HCT116 (cell line): Measurements from ENCODE around the gene MAPK8IP3. TPM values are rescaled to one million over a fixed set of nuclear protein-coding genes. Genes with fewer than 3 reads are reported as not detected.

ENCODE experiments used
- ATAC-seq: fragments of 200-7000 bp; cut with Tn5 transposase; 2 replicates; pipeline ENCODE4 v1.9.1; 2020; ENCODE audit warnings: mild to moderate bottlenecking, moderate library complexity
- BruUV-seq: library from RNA; stranded (reverse); fragments of 400-500 nt; replicated peaks from 2 replicates; lab custom pipeline; 2021; lab: Mats Ljungman, UMichigan
- CTCF ChIA-PET: fragments of 300-600 bp; sonication (Branson Sonifier 250); formaldehyde crosslinking; loops from one replicate; lab custom pipeline; 2021; ENCODE audit warnings: antibody characterized with exemption; lab: Charles Lee
- POLR2A ChIA-PET: fragments of 300-600, 350-600 bp; sonication (Branson Sonifier 250); formaldehyde crosslinking; loops from one replicate; lab custom pipeline; 2021; ENCODE audit warnings: antibody characterized with exemption; lab: Charles Lee
- RAD21 ChIA-PET, 2 experiments: fragments of 300-600 bp; sonication (Branson Sonifier 250); formaldehyde crosslinking; loops; one replicate each; lab custom pipeline; 2023; ENCODE audit warnings: low total read pairs in 2 of 2; ENCODE audit not compliant: uncharacterized antibody in 2 of 2, unreplicated experiment in 2 of 2, low non-redundant PET in 1 of 2; lab: Charles Lee
- DNase-seq: peaks from one replicate; pipeline ENCODE4 v3.0.0-alpha.2; 2010; ENCODE audit warnings: low read depth, low spot score
- H2AFZ ChIP-seq: fragments of 200-600 bp; shearing (Covaris generic), sonication (generic); 2 replicates; pipeline ENCODE4 v1.6.1; 2017; ENCODE audit warnings: low read depth, mixed run types, mixed read lengths, antibody characterized with exemption, low read length; ENCODE audit not compliant: poor library complexity, severe bottlenecking
- H3K27ac ChIP-seq: 2 replicates; pipeline ENCODE4 v1.5.1; 2012; ENCODE audit warnings: low read depth, low read length
- H3K27me3 ChIP-seq: fragments of 200-600 bp; sonication (generic); 2 replicates; pipeline ENCODE4 v1.6.1; 2016; ENCODE audit warnings: mixed run types, low read length, mixed read lengths; ENCODE audit not compliant: insufficient read depth
- H3K36me3 ChIP-seq, 2 experiments: fragments of 200-500 bp in 1 of 2; fragments of 200-600 bp in 1 of 2; sonication (Bioruptor generic) in 1 of 2; sonication (generic) in 1 of 2; 2 replicates each; pipeline versions ENCODE4 v1.5.1 to v1.6.1; 2014 to 2016; ENCODE audit warnings: low read length in 2 of 2, inconsistent platforms in 1 of 2, mixed read lengths in 1 of 2, mixed run types in 1 of 2; ENCODE audit not compliant: insufficient read depth in 2 of 2, control insufficient read depth in 1 of 2
- H3K4me1 ChIP-seq, 2 experiments: fragments of 200-600 bp in 1 of 2; sonication (generic) in 1 of 2; 2 replicates each; pipeline versions ENCODE4 v1.5.1 to v1.6.1; 2012 to 2017; ENCODE audit warnings: low read length in 2 of 2, inconsistent platforms in 1 of 2, mild to moderate bottlenecking in 1 of 2, mixed read lengths in 1 of 2, mixed run types in 1 of 2, moderate library complexity in 1 of 2; ENCODE audit not compliant: insufficient read depth in 2 of 2, control insufficient read depth in 1 of 2
- H3K4me2 ChIP-seq: fragments of 200-600 bp; sonication (generic); 2 replicates; pipeline ENCODE4 v1.6.1; 2017; ENCODE audit warnings: mixed run types, low read length, mixed read lengths
- H3K4me3 ChIP-seq, 2 experiments: fragments of 200-600 bp in 1 of 2; sonication (generic) in 1 of 2; replicated peaks in 1 of 2; 2 replicates each; pipeline ENCODE4 v1.5.1; 2011 to 2016; ENCODE audit warnings: low read length in 2 of 2, control low read depth in 1 of 2, low read depth in 1 of 2, mild to moderate bottlenecking in 1 of 2, mixed read lengths in 1 of 2, mixed run types in 1 of 2
- H3K79me2 ChIP-seq: fragments of 200-600 bp; sonication (generic); 2 replicates; pipeline ENCODE4 v1.6.1; 2017; ENCODE audit warnings: mild to moderate bottlenecking, mixed run types, low read length, moderate library complexity, mixed read lengths; ENCODE audit not compliant: insufficient read depth
- H3K9ac ChIP-seq: fragments of 200-600 bp; sonication (generic); 2 replicates; pipeline ENCODE4 v1.6.1; 2016; ENCODE audit warnings: low read length, mixed read lengths
- H3K9me2 ChIP-seq: fragments of 200-600 bp; sonication (generic), shearing (Covaris generic); 2 replicates; pipeline ENCODE4 v1.6.1; 2017; ENCODE audit warnings: mixed run types, mild to moderate bottlenecking, moderate library complexity; ENCODE audit not compliant: insufficient read depth
- H3K9me3 ChIP-seq, 2 experiments: fragments of 200-500 bp in 1 of 2; fragments of 200-600 bp in 1 of 2; sonication (Bioruptor generic) in 1 of 2; sonication (generic) in 1 of 2; 2 replicates each; pipeline ENCODE4 v1.6.1; 2014 to 2017; ENCODE audit warnings: low read length in 2 of 2, mixed read lengths in 2 of 2, inconsistent platforms in 1 of 2, low read depth in 1 of 2, mild to moderate bottlenecking in 1 of 2, mixed run types in 1 of 2, moderate library complexity in 1 of 2; ENCODE audit not compliant: control insufficient read depth in 1 of 2, insufficient read depth in 1 of 2
- H4K20me1 ChIP-seq: fragments of 200-600 bp; sonication (generic), shearing (Covaris generic); 2 replicates; pipeline ENCODE4 v1.6.1; 2017; ENCODE audit warnings: mixed run types, mild to moderate bottlenecking, moderate library complexity; ENCODE audit not compliant: insufficient read depth
- CBX3 ChIP-seq: IDR thresholded peaks from 2 replicates; pipeline ENCODE4 v1.6.1; 2012; ENCODE audit warnings: low read depth
- EGR1 ChIP-seq: IDR thresholded peaks from 2 replicates; pipeline ENCODE4 v1.6.1; 2012; ENCODE audit warnings: low read depth
- ELF1 ChIP-seq: IDR thresholded peaks from 2 replicates; pipeline ENCODE4 v1.6.1; 2012; ENCODE audit warnings: low read depth, borderline replicate concordance
- EZH2phosphoT487 ChIP-seq: fragments of 200-600 bp; IDR thresholded peaks from 2 replicates; pipeline ENCODE4 v1.6.1; 2018; ENCODE audit warnings: antibody characterized with exemption, borderline replicate concordance
- MAX ChIP-seq: IDR thresholded peaks from 2 replicates; pipeline ENCODE4 v1.6.1; 2012
- RAD21 ChIP-seq: IDR thresholded peaks from 2 replicates; pipeline ENCODE4 v1.6.1; 2012; ENCODE audit warnings: low read depth, mild to moderate bottlenecking
- REST ChIP-seq: IDR thresholded peaks from 2 replicates; pipeline ENCODE4 v1.6.1; 2012; ENCODE audit warnings: low read depth
- SRF ChIP-seq: IDR thresholded peaks from 2 replicates; pipeline ENCODE4 v1.6.1; 2012; ENCODE audit warnings: low read depth
- TCF7L2 ChIP-seq: IDR thresholded peaks from 2 replicates; pipeline ENCODE4 v1.7.0; 2011; ENCODE audit warnings: borderline replicate concordance, inconsistent platforms; ENCODE audit not compliant: insufficient read depth, insufficient read length; ENCODE audit errors: extremely low read depth
- YY1 ChIP-seq: IDR thresholded peaks from 2 replicates; pipeline ENCODE4 v1.6.1; 2011; ENCODE audit warnings: low read length, low read depth, moderate library complexity, mild to moderate bottlenecking; ENCODE audit not compliant: insufficient replicate concordance; ENCODE audit errors: extremely low read depth
- ZFX ChIP-seq: fragments of 450-650 bp; IDR thresholded peaks from 2 replicates; pipeline ENCODE4 v1.6.1; 2017
- ZNF274 ChIP-seq: fragments of 200-500 bp; sonication (Bioruptor generic); IDR thresholded peaks from 2 replicates; pipeline ENCODE4 v1.6.1; 2014; ENCODE audit warnings: mild to moderate bottlenecking, low read depth, low read length, inconsistent platforms
- intact Hi-C: fragments of 100-400 bp; cut with micrococcal nuclease; formaldehyde crosslinking; loops from 2 replicates; pipeline ENCODE4 v1.10.0; 2022
- total RNA-seq: library from RNA; stranded (reverse); gene quantifications from one replicate; pipeline ENCODE4 v1.2.1, GENCODE V29; 2021; ENCODE audit not compliant: unreplicated experiment
- TF ChIP-seq, protein P1 (sequence below), 3 experiments: fragments of 200-600 bp in 1 of 3; sonication (generic) in 1 of 3; IDR thresholded peaks in 2 of 3; conservative IDR thresholded peaks in 1 of 3; 2 replicates each; pipeline ENCODE4 v1.5.1; 2012 to 2017; ENCODE audit warnings: low read depth in 2 of 3, low read length in 2 of 3, antibody characterized with exemption in 1 of 3, borderline replicate concordance in 1 of 3, control low read depth in 1 of 3, mild to moderate bottlenecking in 1 of 3, mixed read lengths in 1 of 3, mixed run types in 1 of 3, moderate library complexity in 1 of 3; ENCODE audit not compliant: insufficient read depth in 1 of 3

The MAPK8IP3 gene
- total RNA-seq, 1 experiment from 2014 or later = 75.3 TPM

DNA sequence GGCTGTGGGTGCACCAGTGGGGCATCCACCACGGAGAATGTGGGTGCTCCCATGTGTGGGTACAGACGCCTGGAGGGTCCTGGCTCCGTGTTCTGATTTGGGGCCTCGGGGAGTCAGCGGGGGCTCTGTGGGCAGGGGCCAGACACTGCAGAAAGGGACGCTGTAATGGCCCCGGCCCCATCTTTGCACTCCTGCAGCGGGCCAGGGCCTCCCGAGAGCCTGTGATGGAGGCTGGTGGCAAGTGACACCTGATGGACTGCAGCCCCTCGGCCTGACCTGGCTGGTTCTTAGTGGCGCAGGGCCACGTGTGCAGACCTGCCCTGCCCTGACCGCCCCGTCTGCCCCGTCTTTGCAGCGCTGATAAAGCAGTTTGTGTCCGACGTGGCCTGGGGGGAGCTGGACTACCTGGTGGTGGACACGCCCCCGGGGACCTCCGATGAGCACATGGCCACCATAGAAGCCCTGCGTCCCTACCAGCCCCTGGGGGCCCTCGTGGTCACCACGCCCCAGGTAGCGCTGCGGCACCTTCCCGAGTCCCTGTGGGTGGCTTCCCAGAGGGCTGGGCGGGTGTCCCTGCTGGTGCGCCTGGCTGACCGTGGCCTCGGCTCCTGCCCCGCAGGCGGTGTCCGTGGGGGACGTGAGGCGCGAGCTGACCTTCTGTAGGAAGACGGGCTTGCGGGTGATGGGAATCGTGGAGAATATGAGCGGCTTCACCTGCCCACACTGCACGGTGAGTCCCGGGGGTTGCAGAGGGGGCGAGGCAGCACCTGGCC, 81.5 kb downstream of the MAPK8IP3 start:
- ChIA-PET RAD21 (no interaction called here), POLR2A (no interaction called here), CTCF (no interaction called here)
- H3K9ac ChIP-seq = no peak overlapping the region
- no peaks in the 10 kb centered on the region for H4K20me1 ChIP-seq
- H2AFZ ChIP-seq = no peak overlapping the region
- intact Hi-C loops = no loop called here
- peaks cover 0 to 5% of the 10 kb centered on the region in 2 experiments; a peak in 2 of 4 replicates for H3K36me3 ChIP-seq
- H3K9me2 ChIP-seq = no peaks in the 10 kb centered on the region
- peaks cover 47% of the 10 kb centered on the region for H3K79me2 ChIP-seq
- no peaks in the 10 kb centered on the region for H3K27me3 ChIP-seq
- no peak overlapping the region for H3K27ac ChIP-seq
- no peaks in the 10 kb centered on the region for H3K9me3 ChIP-seq
- no TSS peak for BruUV-seq
- H3K4me2 ChIP-seq = no peak overlapping the region
- DNase-seq (no peak), ATAC-seq (no peak)
- no peak overlapping the region for H3K4me3 ChIP-seq
- peaks cover 0 to 6% of the 10 kb centered on the region in 2 experiments; a peak in 2 of 4 replicates for H3K4me1 ChIP-seq
- TF ChIP-seq SRF (no peak), ZFX (no peak), EGR1 (no peak), RAD21 (no peak), YY1 (no peak), TCF7L2 (no peak), ZNF274 (no peak), EZH2phosphoT487 (no peak), ELF1 (no peak), CBX3 (no peak), MAX (no peak), REST (no peak)
- TF ChIP-seq, protein P1, sequence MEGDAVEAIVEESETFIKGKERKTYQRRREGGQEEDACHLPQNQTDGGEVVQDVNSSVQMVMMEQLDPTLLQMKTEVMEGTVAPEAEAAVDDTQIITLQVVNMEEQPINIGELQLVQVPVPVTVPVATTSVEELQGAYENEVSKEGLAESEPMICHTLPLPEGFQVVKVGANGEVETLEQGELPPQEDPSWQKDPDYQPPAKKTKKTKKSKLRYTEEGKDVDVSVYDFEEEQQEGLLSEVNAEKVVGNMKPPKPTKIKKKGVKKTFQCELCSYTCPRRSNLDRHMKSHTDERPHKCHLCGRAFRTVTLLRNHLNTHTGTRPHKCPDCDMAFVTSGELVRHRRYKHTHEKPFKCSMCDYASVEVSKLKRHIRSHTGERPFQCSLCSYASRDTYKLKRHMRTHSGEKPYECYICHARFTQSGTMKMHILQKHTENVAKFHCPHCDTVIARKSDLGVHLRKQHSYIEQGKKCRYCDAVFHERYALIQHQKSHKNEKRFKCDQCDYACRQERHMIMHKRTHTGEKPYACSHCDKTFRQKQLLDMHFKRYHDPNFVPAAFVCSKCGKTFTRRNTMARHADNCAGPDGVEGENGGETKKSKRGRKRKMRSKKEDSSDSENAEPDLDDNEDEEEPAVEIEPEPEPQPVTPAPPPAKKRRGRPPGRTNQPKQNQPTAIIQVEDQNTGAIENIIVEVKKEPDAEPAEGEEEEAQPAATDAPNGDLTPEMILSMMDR (IDR thresholded peaks at IDR 0.05 in 2 of 3, conservative IDR thresholded peaks at IDR 0.05 in 1 of 3; ENCODE audit: borderline replicate concordance in 1 of 3, insufficient read depth in 1 of 3, low read depth in 2 of 3, low read length in 2 of 3) = no peak
- TF ChIP-seq, all 23 proteins: peak for 0
